Measurements from ENCODE around the gene TPRG1. TPM values are rescaled to one million over a fixed set of nuclear protein-coding genes. Genes with fewer than 3 reads are reported as not detected.

TPRG1 gene
- total and polyA plus RNA-seq, 2 donors (not counting 1 experiment from before 2014, with no cell fraction given): 0.47 to 0.99 TPM

DNA sequence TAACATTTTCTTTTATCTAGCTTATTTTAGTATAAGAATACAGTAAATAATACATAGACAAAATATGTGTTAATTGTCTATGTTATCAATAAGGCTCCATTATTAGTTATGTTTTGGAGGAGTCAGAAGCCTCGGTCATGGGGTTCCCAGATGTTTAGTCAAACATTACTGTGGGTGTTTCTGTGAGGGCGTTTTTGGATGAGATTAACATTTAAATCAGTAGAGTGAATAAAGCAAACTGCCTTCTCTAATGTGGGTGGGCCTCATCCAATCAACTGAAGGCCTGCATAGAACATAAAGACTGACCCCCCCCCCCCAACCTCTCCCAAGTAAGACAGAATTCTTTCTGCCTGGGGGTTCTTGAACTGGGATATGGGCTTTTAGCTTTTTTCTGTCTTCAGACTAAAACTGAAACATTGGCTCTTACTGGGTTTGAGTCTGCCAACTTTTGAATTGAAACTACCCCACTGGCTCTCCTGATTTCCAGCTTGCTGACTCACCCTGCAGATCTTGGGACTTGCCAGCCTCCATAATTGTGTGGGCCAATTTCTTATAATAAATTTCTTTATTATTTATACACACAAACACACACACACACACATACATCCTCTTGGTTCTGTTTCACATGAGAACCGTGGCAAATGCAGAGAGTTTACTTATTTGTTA lies 192.0 kb downstream of the TPRG1 start:
- Histone ChIP-seq H3K4me2 (ENCODE audit: extremely low read depth, insufficient read depth, low read length) (no peak overlapping the region), H3K4me1 (ENCODE audit: control insufficient read depth, extremely low read depth, insufficient read depth, low read length) (no peaks in the 10 kb centered on the region), H3K9me3 (ENCODE audit: control insufficient read depth, insufficient read depth, low read depth, low read length) (no peaks in the 10 kb centered on the region), H3K4me3 (replicated peaks in 1 of 4; ENCODE audit: control extremely low read depth in 1 of 4, insufficient read depth in 1 of 4, low read depth in 3 of 4, low read length in 4 of 4) (no peak overlapping the region), H3K27ac (ENCODE audit: insufficient read depth, low read length) (no peak overlapping the region), H2AFZ (ENCODE audit: low read length) (no peak overlapping the region), H3K27me3 (ENCODE audit: control insufficient read depth, insufficient read depth, low read length) (no peaks in the 10 kb centered on the region), H3K9ac (ENCODE audit: insufficient read depth, low read length) (no peak overlapping the region), H3K79me2 (ENCODE audit: control insufficient read depth, insufficient read depth, low read length) (no peaks in the 10 kb centered on the region), H3K36me3 (ENCODE audit: control insufficient read depth, insufficient read depth, low read length) (no peaks in the 10 kb centered on the region), H4K20me1 (ENCODE audit: control insufficient read depth, extremely low read depth, insufficient read depth, low read length) (no peaks in the 10 kb centered on the region)
- peak; percentile 55 to 57 for DNase-seq (ENCODE audit: low read depth in 2 of 2)
- no peak for TF ChIP-seq EZH2 (IDR thresholded peaks at IDR 0.05; ENCODE audit: low read length, missing control alignments)
- TF ChIP-seq, protein P1, sequence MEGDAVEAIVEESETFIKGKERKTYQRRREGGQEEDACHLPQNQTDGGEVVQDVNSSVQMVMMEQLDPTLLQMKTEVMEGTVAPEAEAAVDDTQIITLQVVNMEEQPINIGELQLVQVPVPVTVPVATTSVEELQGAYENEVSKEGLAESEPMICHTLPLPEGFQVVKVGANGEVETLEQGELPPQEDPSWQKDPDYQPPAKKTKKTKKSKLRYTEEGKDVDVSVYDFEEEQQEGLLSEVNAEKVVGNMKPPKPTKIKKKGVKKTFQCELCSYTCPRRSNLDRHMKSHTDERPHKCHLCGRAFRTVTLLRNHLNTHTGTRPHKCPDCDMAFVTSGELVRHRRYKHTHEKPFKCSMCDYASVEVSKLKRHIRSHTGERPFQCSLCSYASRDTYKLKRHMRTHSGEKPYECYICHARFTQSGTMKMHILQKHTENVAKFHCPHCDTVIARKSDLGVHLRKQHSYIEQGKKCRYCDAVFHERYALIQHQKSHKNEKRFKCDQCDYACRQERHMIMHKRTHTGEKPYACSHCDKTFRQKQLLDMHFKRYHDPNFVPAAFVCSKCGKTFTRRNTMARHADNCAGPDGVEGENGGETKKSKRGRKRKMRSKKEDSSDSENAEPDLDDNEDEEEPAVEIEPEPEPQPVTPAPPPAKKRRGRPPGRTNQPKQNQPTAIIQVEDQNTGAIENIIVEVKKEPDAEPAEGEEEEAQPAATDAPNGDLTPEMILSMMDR (conservative IDR thresholded peaks at IDR 0.05 in 1 of 2, IDR thresholded peaks at IDR 0.05 in 1 of 2; ENCODE audit: low read depth in 1 of 2, low read length in 2 of 2): no peak

DNA sequence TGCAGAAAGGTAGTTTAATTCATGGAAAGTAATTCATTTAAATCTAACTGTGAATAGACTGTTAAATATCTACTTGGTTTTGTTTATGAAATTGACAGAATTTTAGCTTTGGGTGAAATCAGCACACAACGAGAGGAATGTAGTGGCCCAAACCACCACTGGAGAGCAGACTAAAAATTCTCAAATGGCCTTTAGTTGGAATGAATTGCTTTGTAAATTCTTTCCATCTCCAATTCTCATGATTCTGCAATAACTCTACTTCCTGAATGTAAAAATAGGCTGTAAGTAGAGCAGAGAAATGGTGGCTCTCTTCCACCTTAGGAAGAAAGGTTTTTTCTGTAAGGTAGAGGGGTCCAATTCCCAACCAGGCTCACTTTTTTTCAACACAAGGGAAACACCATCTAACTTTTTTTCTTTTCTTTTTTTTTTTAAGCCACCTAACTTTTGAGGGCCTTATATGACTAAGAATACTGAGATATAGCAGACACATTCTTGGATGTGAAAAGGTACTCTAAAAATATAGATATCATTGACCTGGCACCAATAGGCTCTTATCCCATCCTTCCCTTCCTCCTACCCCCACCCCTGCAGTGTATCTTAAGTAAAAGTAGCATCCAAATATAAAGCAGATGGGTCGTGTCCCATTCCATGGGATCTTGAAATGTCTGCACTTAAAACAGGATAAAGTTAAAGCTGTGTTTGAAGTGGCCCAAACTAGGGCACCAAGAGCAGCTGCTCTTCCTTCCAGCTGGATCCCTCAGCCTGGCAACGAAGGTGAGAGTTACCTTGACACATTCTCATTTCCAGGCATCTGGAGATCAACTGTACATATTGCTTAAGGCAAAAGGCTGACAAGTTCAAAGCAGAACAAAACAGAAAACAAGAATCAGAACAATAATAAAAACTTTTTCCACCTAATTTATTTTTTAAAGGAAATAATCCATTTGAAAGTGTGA lies 194.1 kb downstream of the TPRG1 start:
- no peak overlapping the region for H3K4me3 ChIP-seq (replicated peaks in 1 of 4; ENCODE audit: control extremely low read depth in 1 of 4, insufficient read depth in 1 of 4, low read depth in 3 of 4, low read length in 4 of 4)
- no peak overlapping the region for H3K27ac ChIP-seq (ENCODE audit: insufficient read depth, low read length)
- no peaks in the 10 kb centered on the region for H3K4me1 ChIP-seq (ENCODE audit: control insufficient read depth, extremely low read depth, insufficient read depth, low read length)
- no peak for TF ChIP-seq EZH2 (IDR thresholded peaks at IDR 0.05; ENCODE audit: low read length, missing control alignments)
- TF ChIP-seq, protein P1 (conservative IDR thresholded peaks at IDR 0.05 in 1 of 2, IDR thresholded peaks at IDR 0.05 in 1 of 2; ENCODE audit: low read depth in 1 of 2, low read length in 2 of 2): no peak
- H3K79me2 ChIP-seq (ENCODE audit: control insufficient read depth, insufficient read depth, low read length): no peaks in the 10 kb centered on the region
- H3K9ac ChIP-seq (ENCODE audit: insufficient read depth, low read length): no peak overlapping the region
- no peaks in the 10 kb centered on the region for H3K9me3 ChIP-seq (ENCODE audit: control insufficient read depth, insufficient read depth, low read depth, low read length)
- H3K4me2 ChIP-seq (ENCODE audit: extremely low read depth, insufficient read depth, low read length): no peak overlapping the region
- H4K20me1 ChIP-seq (ENCODE audit: control insufficient read depth, extremely low read depth, insufficient read depth, low read length): no peaks in the 10 kb centered on the region
- peak in 1 of 2 donors; percentile 32 for DNase-seq (ENCODE audit: low read depth in 2 of 2)
- H2AFZ ChIP-seq (ENCODE audit: low read length): no peak overlapping the region
- no peaks in the 10 kb centered on the region for H3K27me3 ChIP-seq (ENCODE audit: control insufficient read depth, insufficient read depth, low read length)
- no peaks in the 10 kb centered on the region for H3K36me3 ChIP-seq (ENCODE audit: control insufficient read depth, insufficient read depth, low read length)

DNA sequence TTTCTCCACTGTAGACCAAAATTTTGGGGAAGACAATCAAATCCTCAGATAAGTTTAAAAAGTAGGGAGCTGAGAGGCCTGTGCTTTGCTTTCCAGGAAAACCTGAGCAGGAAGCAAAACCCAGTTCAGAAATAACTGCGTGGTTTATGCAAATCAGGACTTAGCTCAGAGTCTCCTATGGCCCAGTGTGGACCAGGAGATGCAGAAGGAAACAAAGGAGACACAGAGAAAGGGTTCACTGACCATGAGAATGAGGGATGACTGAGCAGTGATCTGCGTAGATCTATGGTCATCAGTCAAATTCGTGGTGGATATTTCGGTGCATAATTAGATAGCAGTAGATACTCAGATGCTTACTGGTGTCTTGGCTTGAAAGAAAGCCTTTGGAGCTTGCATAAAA lies 196.6 kb downstream of the TPRG1 start:
- Histone ChIP-seq H3K9me3 (ENCODE audit: control insufficient read depth, insufficient read depth, low read depth, low read length) (no peaks in the 10 kb centered on the region), H3K79me2 (ENCODE audit: control insufficient read depth, insufficient read depth, low read length) (no peaks in the 10 kb centered on the region), H3K27ac (ENCODE audit: insufficient read depth, low read length) (no peak overlapping the region), H4K20me1 (ENCODE audit: control insufficient read depth, extremely low read depth, insufficient read depth, low read length) (no peaks in the 10 kb centered on the region), H3K36me3 (ENCODE audit: control insufficient read depth, insufficient read depth, low read length) (no peaks in the 10 kb centered on the region), H3K4me1 (ENCODE audit: control insufficient read depth, extremely low read depth, insufficient read depth, low read length) (no peaks in the 10 kb centered on the region), H3K4me2 (ENCODE audit: extremely low read depth, insufficient read depth, low read length) (no peak overlapping the region), H3K9ac (ENCODE audit: insufficient read depth, low read length) (no peak overlapping the region), H3K4me3 (replicated peaks in 1 of 4; ENCODE audit: control extremely low read depth in 1 of 4, insufficient read depth in 1 of 4, low read depth in 3 of 4, low read length in 4 of 4) (no peak overlapping the region), H2AFZ (ENCODE audit: low read length) (no peak overlapping the region), H3K27me3 (ENCODE audit: control insufficient read depth, insufficient read depth, low read length) (no peaks in the 10 kb centered on the region)
- TF ChIP-seq EZH2 (IDR thresholded peaks at IDR 0.05; ENCODE audit: low read length, missing control alignments): no peak
- TF ChIP-seq, protein P1 (conservative IDR thresholded peaks at IDR 0.05 in 1 of 2, IDR thresholded peaks at IDR 0.05 in 1 of 2; ENCODE audit: low read depth in 1 of 2, low read length in 2 of 2): no peak
- DNase-seq (ENCODE audit: low read depth in 2 of 2): no peak

Measured in fibroblast of lung (primary cell).